ENCODE measurements around the gene RPS15.

Gene RPS15

DNA sequence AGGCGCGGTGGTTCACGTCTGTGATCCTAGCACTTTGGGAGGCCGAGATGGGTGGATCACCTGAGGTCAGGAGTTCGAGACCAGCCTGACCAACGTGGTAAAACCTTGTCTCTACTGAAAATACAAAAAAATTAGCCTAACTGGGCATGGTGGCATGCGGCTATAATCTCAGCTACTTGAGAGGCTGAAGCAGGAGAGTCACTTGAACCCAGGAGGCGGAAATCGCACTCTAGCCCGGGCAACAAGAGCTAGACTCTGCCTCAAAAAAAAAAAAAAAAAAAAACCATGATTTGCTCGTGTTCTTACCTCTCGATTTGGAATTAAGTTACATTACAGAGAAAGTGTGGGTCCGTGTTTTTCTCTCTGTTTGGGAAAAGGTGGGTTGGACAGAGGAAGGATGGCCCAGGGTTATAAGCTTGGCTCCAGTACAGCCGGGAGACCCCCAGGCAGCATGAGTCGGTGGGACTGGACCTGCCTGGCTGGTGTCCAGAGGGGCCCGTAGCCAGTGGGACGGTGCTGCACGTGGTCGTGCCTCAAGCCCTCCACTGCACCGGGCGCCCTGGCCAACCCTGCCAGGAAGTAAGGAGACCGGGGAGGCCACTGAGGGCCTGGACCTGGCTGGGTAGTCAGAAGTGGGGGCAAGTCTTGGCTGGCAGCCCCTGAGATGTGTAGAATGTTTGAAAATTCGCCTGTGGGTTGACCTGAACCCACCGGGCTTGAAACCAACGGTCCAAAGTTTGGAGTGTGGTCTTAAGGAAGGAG is 3.7 kb downstream of the RPS15 start:
- TF ChIP-seq, protein P1, sequence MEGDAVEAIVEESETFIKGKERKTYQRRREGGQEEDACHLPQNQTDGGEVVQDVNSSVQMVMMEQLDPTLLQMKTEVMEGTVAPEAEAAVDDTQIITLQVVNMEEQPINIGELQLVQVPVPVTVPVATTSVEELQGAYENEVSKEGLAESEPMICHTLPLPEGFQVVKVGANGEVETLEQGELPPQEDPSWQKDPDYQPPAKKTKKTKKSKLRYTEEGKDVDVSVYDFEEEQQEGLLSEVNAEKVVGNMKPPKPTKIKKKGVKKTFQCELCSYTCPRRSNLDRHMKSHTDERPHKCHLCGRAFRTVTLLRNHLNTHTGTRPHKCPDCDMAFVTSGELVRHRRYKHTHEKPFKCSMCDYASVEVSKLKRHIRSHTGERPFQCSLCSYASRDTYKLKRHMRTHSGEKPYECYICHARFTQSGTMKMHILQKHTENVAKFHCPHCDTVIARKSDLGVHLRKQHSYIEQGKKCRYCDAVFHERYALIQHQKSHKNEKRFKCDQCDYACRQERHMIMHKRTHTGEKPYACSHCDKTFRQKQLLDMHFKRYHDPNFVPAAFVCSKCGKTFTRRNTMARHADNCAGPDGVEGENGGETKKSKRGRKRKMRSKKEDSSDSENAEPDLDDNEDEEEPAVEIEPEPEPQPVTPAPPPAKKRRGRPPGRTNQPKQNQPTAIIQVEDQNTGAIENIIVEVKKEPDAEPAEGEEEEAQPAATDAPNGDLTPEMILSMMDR (IDR thresholded peaks at IDR 0.05; ENCODE audit: borderline replicate concordance, control extremely low read depth, extremely low read depth, insufficient read depth, missing control alignments) = no peak
- DNase-seq (ENCODE audit: low spot score) = no peak
- in situ Hi-C loops (cut with MboI; ENCODE audit: low sequenced_read_pairs, unreplicated experiment) = no loop called here

GRCh38 chr19:1445185-1445931 is 7.2 kb downstream of the RPS15 start:
- DNase-seq (ENCODE audit: low spot score) = peak; percentile 96
- TF ChIP-seq, protein P1 (IDR thresholded peaks at IDR 0.05; ENCODE audit: borderline replicate concordance, control extremely low read depth, extremely low read depth, insufficient read depth, missing control alignments) = peak; percentile 99
- in situ Hi-C loops (cut with MboI; ENCODE audit: low sequenced_read_pairs, unreplicated experiment) = no loop called here

GRCh38 chr19:1445932-1446712 is 7.9 kb downstream of the RPS15 start:
- DNase-seq (ENCODE audit: low spot score) = peak; percentile 68
- TF ChIP-seq, protein P1 (IDR thresholded peaks at IDR 0.05; ENCODE audit: borderline replicate concordance, control extremely low read depth, extremely low read depth, insufficient read depth, missing control alignments) = no peak
- in situ Hi-C loops (cut with MboI; ENCODE audit: low sequenced_read_pairs, unreplicated experiment) = no loop called here

DNA sequence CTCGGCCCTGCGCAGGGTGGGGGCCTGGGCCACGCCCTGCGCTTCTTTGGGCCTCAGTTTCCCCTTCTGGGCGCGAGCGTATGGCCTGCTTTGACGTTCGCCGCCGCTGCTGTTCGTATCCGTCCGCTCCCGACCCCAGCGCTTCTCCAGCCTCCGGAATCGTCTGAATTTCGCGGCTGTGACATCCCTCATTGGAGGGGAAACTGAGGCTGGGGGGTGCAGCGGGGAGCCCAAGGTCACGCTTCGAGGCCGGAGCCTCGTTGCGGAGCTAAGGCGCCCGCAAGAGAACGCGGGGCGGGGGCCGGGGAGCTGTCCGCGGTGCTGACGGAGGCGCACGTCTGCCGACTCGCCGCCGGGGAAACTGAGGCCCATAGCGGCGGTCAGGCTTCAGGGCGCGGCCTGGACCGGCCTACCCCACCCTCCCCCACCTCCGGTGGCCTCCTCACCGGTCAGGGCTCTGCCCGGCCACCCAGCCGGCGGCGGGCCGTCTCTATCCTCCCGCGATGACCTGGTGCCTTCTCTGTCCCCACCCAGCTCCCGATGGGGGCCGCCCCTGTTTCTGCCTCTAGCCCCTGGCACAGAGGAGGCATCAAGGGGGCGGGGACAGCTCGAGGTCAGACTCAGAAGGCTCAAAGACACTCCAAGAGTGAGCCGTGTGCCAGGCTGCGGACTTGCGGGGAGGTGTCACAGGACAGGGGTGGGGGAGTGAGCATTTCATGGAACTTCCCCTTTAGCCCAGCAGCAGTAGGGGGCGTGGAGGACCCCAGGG is 8.7 kb downstream of the RPS15 start:
- DNase-seq (ENCODE audit: low spot score) = no peak
- in situ Hi-C loops (cut with MboI; ENCODE audit: low sequenced_read_pairs, unreplicated experiment) = no loop called here
- TF ChIP-seq, protein P1 (IDR thresholded peaks at IDR 0.05; ENCODE audit: borderline replicate concordance, control extremely low read depth, extremely low read depth, insufficient read depth, missing control alignments) = no peak

DNA sequence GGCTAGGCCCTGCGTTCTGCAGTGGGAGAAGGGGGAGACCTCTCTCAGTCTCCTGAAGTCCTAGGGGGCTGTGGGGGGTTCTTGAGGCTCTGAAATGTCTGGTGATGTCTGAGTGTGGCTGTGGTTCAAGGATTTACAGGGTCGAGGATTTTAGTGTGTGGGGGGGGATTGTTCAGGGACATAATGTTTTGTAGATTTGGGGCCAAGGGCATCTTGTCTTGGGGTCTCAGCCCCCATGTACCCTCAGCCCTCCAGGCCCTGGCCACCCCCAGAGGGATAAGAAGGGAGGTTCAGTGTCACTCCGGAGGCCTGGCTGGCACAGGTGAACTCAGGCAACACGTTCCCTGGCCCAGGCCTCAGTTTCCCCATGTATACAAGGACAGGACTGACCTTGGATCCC is 9.3 kb downstream of the RPS15 start:
- DNase-seq (ENCODE audit: low spot score) = no peak
- TF ChIP-seq, protein P1 (IDR thresholded peaks at IDR 0.05; ENCODE audit: borderline replicate concordance, control extremely low read depth, extremely low read depth, insufficient read depth, missing control alignments) = no peak
- in situ Hi-C loops (cut with MboI; ENCODE audit: low sequenced_read_pairs, unreplicated experiment) = no loop called here

- in situ Hi-C loops (cut with MboI; ENCODE audit: low sequenced_read_pairs, unreplicated experiment) = no loop called here
- TF ChIP-seq, protein P1 (IDR thresholded peaks at IDR 0.05; ENCODE audit: borderline replicate concordance, control extremely low read depth, extremely low read depth, insufficient read depth, missing control alignments) = no peak
- DNase-seq (ENCODE audit: low spot score) = no peak
Measured at GRCh38 chr19:1447944-1448343, 9.7 kb downstream of the RPS15 start.

Data from GM13976 (cell line).